GM12801 (cell line): ENCODE results near the gene SEZ6.

Source experiments
- CTCF ChIP-seq: IDR thresholded peaks from one replicate; pipeline ENCODE4 v1.5.1; 2011; ENCODE audit warnings: control low read depth; ENCODE audit not compliant: insufficient read length; ENCODE audit errors: extremely low read depth

Gene SEZ6

GRCh38 chr17:29005936-29006511, at the start of gene SEZ6:
SEZ6 (minus strand) TSS chr17:29006033; CDS start chr17:29005869, 164 bp downstream.
- no peak for TF ChIP-seq CTCF

- TF ChIP-seq CTCF = no peak
These were observed 49.0 kb upstream of the SEZ6 start for GRCh38 chr17:29054835-29055234.

- TF ChIP-seq CTCF = no peak
These were observed 45.9 kb upstream of the SEZ6 start for GRCh38 chr17:29051731-29052130.

GRCh38 chr17:29051194-29051593, 45.4 kb upstream of the SEZ6 start:
- no peak for TF ChIP-seq CTCF

- TF ChIP-seq CTCF = no peak
These were observed 44.3 kb upstream of the SEZ6 start for GRCh38 chr17:29050176-29050575.

- no peak for TF ChIP-seq CTCF
These were observed 43.8 kb upstream of the SEZ6 start for GRCh38 chr17:29049541-29050145.

- no peak for TF ChIP-seq CTCF
These were observed 42.9 kb upstream of the SEZ6 start for GRCh38 chr17:29048440-29049368.
